Measurements from ENCODE around the gene UXS1. TPM values are rescaled to one million over a fixed set of nuclear protein-coding genes. Genes with fewer than 3 reads are reported as not detected.

Gene UXS1
- total and polyA plus RNA-seq, 2 donors (not counting 1 experiment from before 2014, with no cell fraction given), result 20.3 to 44.8 TPM

- H3K4me1 Mint-ChIP-seq, result peaks cover 54% of the 10 kb centered on the region
- peaks cover 44 to 49% of the 10 kb centered on the region in 2 donors for H3K4me1 ChIP-seq (ENCODE audit: control insufficient read depth in 2 of 2, insufficient read depth in 2 of 2, low read length in 2 of 2)
- WGBS (ENCODE audit: insufficient coverage), result 50% methylated on average over 9 of the region's 10 CpGs
These were observed 35.2 kb downstream of the UXS1 start for GRCh38 chr2:106158871-106159270.

GRCh38 chr2:106158131-106158530 lies 36.0 kb downstream of the UXS1 start:
- peaks cover 18% of the 10 kb centered on the region for H3K79me2 ChIP-seq (ENCODE audit: control insufficient read depth, insufficient read depth, low read length)
- peak overlapping the region; percentile 97 for H3K27ac Mint-ChIP-seq
- DNase-seq (no peak), ATAC-seq (ENCODE audit: low read depth) (no peak)
- ChIA-PET CTCF (no interaction called here), POLR2A (no interaction called here)
- TF ChIP-seq EZH2 (IDR thresholded peaks at IDR 0.05; ENCODE audit: borderline replicate concordance, insufficient read depth, low read depth, low read length, poor library complexity, severe bottlenecking) (no peak), CTCF (IDR thresholded peaks at IDR 0.05) (no peak)
- no peaks in the 10 kb centered on the region for H3K9me3 Mint-ChIP-seq (ENCODE audit: insufficient read depth)
- H3K27ac ChIP-seq (ENCODE audit: low read length in 2 of 2), result peak overlapping the region in 1 of 2 donors; percentile 92
- H3K4me3 ChIP-seq (ENCODE audit: control extremely low read depth in 1 of 5, extremely low read depth in 1 of 5, insufficient read depth in 1 of 5, low read depth in 2 of 5, low read length in 4 of 5), result no peak overlapping the region
- intact Hi-C loops (cut with micrococcal nuclease), result no loop called here
- no peaks in the 10 kb centered on the region for H4K20me1 ChIP-seq (ENCODE audit: control insufficient read depth, insufficient read depth, low read length, poor library complexity, severe bottlenecking)
- no peak overlapping the region for H3K4me3 Mint-ChIP-seq
- H3K27me3 ChIP-seq (replicated peaks in 1 of 4; ENCODE audit: control extremely low read depth in 1 of 4, control insufficient read depth in 3 of 4, insufficient read depth in 4 of 4, low read length in 3 of 4), result no peaks in the 10 kb centered on the region
- H3K36me3 ChIP-seq (replicated peaks in 1 of 2; ENCODE audit: control extremely low read depth in 1 of 2, control insufficient read depth in 1 of 2, extremely low read depth in 1 of 2, insufficient read depth in 2 of 2, low read length in 1 of 2), result peaks cover 8 to 14% of the 10 kb centered on the region in 2 experiments
- peaks cover 6 to 14% (median 8%) of the 10 kb centered on the region in 3 donors for H3K9me3 ChIP-seq (ENCODE audit: control extremely low read depth in 1 of 3, control insufficient read depth in 2 of 3, insufficient read depth in 1 of 3, low read length in 2 of 3)
- no peak overlapping the region for H2AFZ ChIP-seq (ENCODE audit: insufficient read depth, low read depth, low read length, poor library complexity, severe bottlenecking)
- H3K4me2 ChIP-seq (replicated peaks; ENCODE audit: low read depth, low read length, poor library complexity, severe bottlenecking), result peak overlapping the region; percentile 79
- H3K27me3 Mint-ChIP-seq, result no peaks in the 10 kb centered on the region
- peaks cover 39 to 44% of the 10 kb centered on the region in 2 donors for H3K4me1 ChIP-seq (ENCODE audit: control insufficient read depth in 2 of 2, insufficient read depth in 2 of 2, low read length in 2 of 2)
- WGBS (ENCODE audit: insufficient coverage), result 96% methylated on average over 3 of the region's 4 CpGs
- no peak overlapping the region for H3K9ac ChIP-seq (ENCODE audit: low read length)
- H3K4me1 Mint-ChIP-seq, result peaks cover 49% of the 10 kb centered on the region

More at GRCh38 chr2:106158871-106159270, 35.2 kb downstream of the UXS1 start:
- ATAC-seq (ENCODE audit: low read depth) (no peak), DNase-seq (no peak)
- Histone ChIP-seq H4K20me1 (ENCODE audit: control insufficient read depth, insufficient read depth, low read length, poor library complexity, severe bottlenecking) (no peaks in the 10 kb centered on the region), H3K9me3 (ENCODE audit: control extremely low read depth in 1 of 3, control insufficient read depth in 2 of 3, insufficient read depth in 1 of 3, low read length in 2 of 3) (peaks cover 4 to 8% (median 7%) of the 10 kb centered on the region in 3 donors), H3K4me3 (ENCODE audit: control extremely low read depth in 1 of 5, extremely low read depth in 1 of 5, insufficient read depth in 1 of 5, low read depth in 2 of 5, low read length in 4 of 5) (peak overlapping the region in 3 of 5 experiments; percentile 50 to 66 (median 56)), H3K9ac (ENCODE audit: low read length) (peak overlapping the region; percentile 65), H2AFZ (ENCODE audit: insufficient read depth, low read depth, low read length, poor library complexity, severe bottlenecking) (peak overlapping the region; percentile 11), H3K79me2 (ENCODE audit: control insufficient read depth, insufficient read depth, low read length) (peaks cover 11% of the 10 kb centered on the region), H3K27me3 (replicated peaks in 1 of 4; ENCODE audit: control extremely low read depth in 1 of 4, control insufficient read depth in 3 of 4, insufficient read depth in 4 of 4, low read length in 3 of 4) (no peaks in the 10 kb centered on the region), H3K27ac (ENCODE audit: low read length in 2 of 2) (peak overlapping the region; percentile 86 to 92), H3K36me3 (replicated peaks in 1 of 2; ENCODE audit: control extremely low read depth in 1 of 2, control insufficient read depth in 1 of 2, extremely low read depth in 1 of 2, insufficient read depth in 2 of 2, low read length in 1 of 2) (peaks cover 7 to 12% of the 10 kb centered on the region in 2 experiments), H3K4me2 (replicated peaks; ENCODE audit: low read depth, low read length, poor library complexity, severe bottlenecking) (peak overlapping the region; percentile 79)
- intact Hi-C loops (cut with micrococcal nuclease), result no loop called here
- Mint-ChIP-seq H3K27ac (peak overlapping the region; percentile 97), H3K4me3 (peak overlapping the region; percentile 64), H3K9me3 (ENCODE audit: insufficient read depth) (no peaks in the 10 kb centered on the region), H3K27me3 (no peaks in the 10 kb centered on the region)
- CTCF ChIA-PET, result interaction anchor here (2.4 to 2.6 kb wide), 2 partner anchors 34 to 54 kb away, joined by 11 to 18 read pairs; no protein-coding TSS in a partner anchor
- POLR2A ChIA-PET, result no interaction called here
- TF ChIP-seq CTCF (IDR thresholded peaks at IDR 0.05), result no peak
- no peak for TF ChIP-seq EZH2 (IDR thresholded peaks at IDR 0.05; ENCODE audit: borderline replicate concordance, insufficient read depth, low read depth, low read length, poor library complexity, severe bottlenecking)
